Hematopoietic multipotent progenitor cell treated with erythropoietin and hydrocortisone succinate and interleukin-3 and kit ligand, for 15 days (in vitro differentiated cells): Measurements from ENCODE around the gene SCN4A.

Experiments
- DNase-seq: peaks from one replicate; pipeline ENCODE4 v3.0.0-alpha.2; 2015; ENCODE audit warnings: low spot score

SCN4A gene

GRCh38 chr17:63955232-63955631 lies 17.5 kb downstream of the SCN4A start:
- DNase-seq: no peak

GRCh38 chr17:63954402-63955063 lies 18.2 kb downstream of the SCN4A start:
- no peak for DNase-seq

- peak; percentile 5 for DNase-seq
These were observed 21.5 kb downstream of the SCN4A start for GRCh38 chr17:63950940-63951907.

GRCh38 chr17:63949576-63950250 lies 23.0 kb downstream of the SCN4A start:
- no peak for DNase-seq

- no peak for DNase-seq
These were observed 24.2 kb downstream of the SCN4A start for GRCh38 chr17:63948521-63948920.

GRCh38 chr17:63947711-63948330 lies 24.9 kb downstream of the SCN4A start:
- DNase-seq: no peak

GRCh38 chr17:63946440-63947363 lies 26.0 kb downstream of the SCN4A start:
- peak; percentile 56 for DNase-seq

GRCh38 chr17:63945784-63946439 lies 26.8 kb downstream of the SCN4A start:
- DNase-seq: no peak

GRCh38 chr17:63944736-63945499 lies 27.8 kb downstream of the SCN4A start:
- DNase-seq: no peak

- no peak for DNase-seq
These were observed 29.0 kb downstream of the SCN4A start for GRCh38 chr17:63943745-63944144.

GRCh38 chr17:63942309-63942985 lies 30.3 kb downstream of the SCN4A start:
- no peak for DNase-seq

- DNase-seq: no peak
These were observed 31.0 kb downstream of the SCN4A start for GRCh38 chr17:63941751-63942150.

- DNase-seq: no peak
These were observed 31.6 kb downstream of the SCN4A start for GRCh38 chr17:63941162-63941561.

GRCh38 chr17:63940584-63940983 lies 32.1 kb downstream of the SCN4A start:
- DNase-seq: no peak

GRCh38 chr17:63939884-63940283 lies 32.8 kb downstream of the SCN4A start:
- DNase-seq: no peak

- no peak for DNase-seq
These were observed 33.3 kb downstream of the SCN4A start for GRCh38 chr17:63939401-63939800.

GRCh38 chr17:63937920-63938319 lies 34.8 kb downstream of the SCN4A start:
- DNase-seq: no peak

GRCh38 chr17:63937319-63937718 lies 35.4 kb downstream of the SCN4A start:
- DNase-seq: no peak
